ENCODE measurements around the gene LIPC. TPM values are rescaled to one million over a fixed set of nuclear protein-coding genes. Genes with fewer than 3 reads are reported as not detected.

LIPC gene
- total and polyA plus RNA-seq, 2 of the 4 experiments (the other 2 are of a cell fraction), result 0.07 TPM; not detected in 1

GRCh38 chr15:58415636-58416035 is 16.2 kb upstream of the LIPC start:
- no peak overlapping the region for H3K56ac ChIP-seq (ENCODE audit: extremely low read depth, insufficient read depth, low read length)
- CTCF ChIA-PET, result no interaction called here
- H3K4ac ChIP-seq (ENCODE audit: low read depth, low read length), result no peak overlapping the region
- no peaks in the 10 kb centered on the region for H3K79me1 ChIP-seq (ENCODE audit: low read depth in 1 of 2, low read length in 2 of 2)
- in situ Hi-C loops (cut with MboI; ENCODE audit: low sequenced_read_pairs) (no loop called here), intact Hi-C loops (cut with micrococcal nuclease) (no loop called here), dilution Hi-C loops (cut with HindIII; ENCODE audit: low sequenced_read_pairs, unreplicated experiment) (no loop called here)
- H4K91ac ChIP-seq (ENCODE audit: insufficient read depth, low read depth, low read length), result no peak overlapping the region
- no peak overlapping the region for H3K14ac ChIP-seq (replicated peaks; ENCODE audit: low read depth, low read length)
- no peak overlapping the region for H3K4me2 ChIP-seq (ENCODE audit: low read depth, low read length)
- no peak overlapping the region for H3K4me3 ChIP-seq (ENCODE audit: insufficient read depth, low read depth, low read length)
- POLR2A ChIA-PET (ENCODE audit: unreplicated experiment), result no interaction called here
- no peak overlapping the region for H2BK5ac ChIP-seq (ENCODE audit: low read depth, low read length, poor library complexity, severe bottlenecking)
- peak overlapping the region in 1 of 2 experiments; percentile 50; a peak in 1 of 4 replicates for H4K8ac ChIP-seq (ENCODE audit: low read depth in 2 of 2, low read length in 2 of 2)
- H2BK15ac ChIP-seq (ENCODE audit: low read depth, low read length), result no peak overlapping the region
- H2AK5ac ChIP-seq (ENCODE audit: low read depth, low read length), result no peak overlapping the region
- WGBS, 2 experiments (ENCODE audit: extremely low coverage in 2 of 2, insufficient read length in 1 of 2), result no CpG with 5 or more reads among the region's 3 CpGs
- H2BK120ac ChIP-seq (ENCODE audit: low read depth, low read length), result no peak overlapping the region
- DNase-seq, result no peak
- TF ChIP-seq MAZ (IDR thresholded peaks at IDR 0.05; ENCODE audit: borderline replicate concordance, low read depth, low read length) (no peak), RCOR1 (IDR thresholded peaks at IDR 0.05; ENCODE audit: insufficient replicate concordance, low read length) (no peak), CEBPB (IDR thresholded peaks at IDR 0.05; ENCODE audit: low read depth, low read length) (peak; percentile 90), ELK1 (IDR thresholded peaks at IDR 0.05; ENCODE audit: borderline replicate concordance, low read depth, low read length) (no peak), CHD1 (IDR thresholded peaks at IDR 0.05; ENCODE audit: low read depth, low read length) (no peak), RFX5 (IDR thresholded peaks at IDR 0.05; ENCODE audit: low read depth, low read length) (no peak)
- ATAC-seq (ENCODE audit: low read depth), result no peak
- no peak overlapping the region; the same call in 1 of the 2 replicates for H3K18ac ChIP-seq (ENCODE audit: low read depth, low read length)
- H2AK9ac ChIP-seq (replicated peaks; ENCODE audit: low read depth, low read length, poor library complexity), result no peak overlapping the region
- H3K23ac ChIP-seq (ENCODE audit: low read depth, low read length), result no peak overlapping the region
- H3K27me3 ChIP-seq (ENCODE audit: control insufficient read depth, insufficient read depth, low read length), result no peaks in the 10 kb centered on the region
- no peak overlapping the region for H2AFZ ChIP-seq (replicated peaks; ENCODE audit: low read length, poor library complexity)
- H3K4me1 ChIP-seq (ENCODE audit: control insufficient read depth, insufficient read depth, low read length), result no peaks in the 10 kb centered on the region
- H3K27ac ChIP-seq (ENCODE audit: insufficient read depth, low read length), result no peak overlapping the region
- H3K9me1 ChIP-seq (ENCODE audit: insufficient read depth, low read length), result 0 out of 2 replicates have a peak, but pooled peaks cover 5% of the 10 kb centered on the region
- H4K5ac ChIP-seq (ENCODE audit: low read depth, low read length), result no peak overlapping the region; the same call in 1 of the 2 replicates
- H3K9me3 ChIP-seq (ENCODE audit: control insufficient read depth, insufficient read depth, low read length), result no peaks in the 10 kb centered on the region
- no peaks in the 10 kb centered on the region for H3K36me3 ChIP-seq (ENCODE audit: control insufficient read depth, insufficient read depth, low read length)
- no peak overlapping the region for H2BK20ac ChIP-seq (ENCODE audit: low read depth, low read length)
- no TSS peak for BruUV-seq (replicated peaks)
- H3K9ac ChIP-seq (ENCODE audit: low read depth, low read length), result no peak overlapping the region
- H4K20me1 ChIP-seq (ENCODE audit: insufficient read depth, low read length), result no peaks in the 10 kb centered on the region

Data from IMR-90 (cell line).